ENCODE results near the gene CYP27A1.

CYP27A1 gene

DNA sequence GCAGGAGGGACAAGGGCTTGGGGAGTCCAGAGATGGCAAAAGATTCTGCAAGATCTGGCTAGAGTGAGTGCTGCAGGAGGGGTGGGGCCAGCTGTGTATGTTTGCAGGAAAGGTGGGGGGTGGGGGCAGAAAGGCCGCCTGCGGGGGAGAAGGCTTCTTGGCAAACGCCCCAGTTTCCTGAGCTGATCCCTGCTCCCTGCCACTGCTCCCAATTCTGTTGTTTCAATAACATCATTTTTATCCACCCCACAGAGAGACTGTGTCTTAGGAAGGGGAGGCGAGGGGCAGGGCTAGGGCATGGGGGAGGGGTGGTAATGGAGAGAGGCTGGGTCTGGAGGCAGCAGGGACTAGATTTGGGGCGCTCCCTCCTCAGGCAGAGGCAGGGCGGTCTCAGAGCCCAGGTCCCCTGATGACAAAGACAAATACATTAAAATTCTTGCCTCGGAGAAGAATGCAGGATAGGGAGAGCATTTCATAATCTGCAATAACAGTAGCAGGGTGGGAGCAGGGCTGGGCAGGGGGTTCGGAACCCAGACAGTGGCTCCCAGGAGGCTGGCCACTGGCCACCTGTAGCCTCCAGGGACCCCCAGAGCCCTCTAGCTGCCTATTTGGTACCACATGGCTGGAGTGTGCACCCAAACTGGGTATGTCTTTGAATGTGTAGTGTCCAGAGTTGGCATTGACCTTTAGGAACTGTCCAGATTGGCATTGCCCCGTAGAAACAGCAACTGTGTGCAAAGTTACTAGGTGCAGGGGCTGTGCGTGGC, 75.6 kb downstream of the CYP27A1 start:
- DNase-seq (ENCODE audit: low spot score), result no peak

DNA sequence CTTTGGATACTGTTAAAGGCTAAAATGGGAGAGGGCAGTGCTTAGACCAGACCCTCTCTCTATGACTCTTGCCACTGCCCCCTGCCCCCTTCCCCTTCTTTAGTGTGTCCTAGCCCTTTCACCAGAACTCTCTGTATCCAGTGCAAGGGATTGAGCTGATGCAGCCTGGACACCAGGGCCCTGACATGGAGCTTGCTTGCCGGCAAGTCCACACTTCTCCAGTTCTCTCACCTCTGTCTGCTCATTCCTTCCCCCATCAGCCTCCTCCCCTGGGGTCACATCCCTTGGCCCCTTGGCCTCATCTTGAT, 76.1 kb downstream of the CYP27A1 start:
- no peak for DNase-seq (ENCODE audit: low spot score)

DNA sequence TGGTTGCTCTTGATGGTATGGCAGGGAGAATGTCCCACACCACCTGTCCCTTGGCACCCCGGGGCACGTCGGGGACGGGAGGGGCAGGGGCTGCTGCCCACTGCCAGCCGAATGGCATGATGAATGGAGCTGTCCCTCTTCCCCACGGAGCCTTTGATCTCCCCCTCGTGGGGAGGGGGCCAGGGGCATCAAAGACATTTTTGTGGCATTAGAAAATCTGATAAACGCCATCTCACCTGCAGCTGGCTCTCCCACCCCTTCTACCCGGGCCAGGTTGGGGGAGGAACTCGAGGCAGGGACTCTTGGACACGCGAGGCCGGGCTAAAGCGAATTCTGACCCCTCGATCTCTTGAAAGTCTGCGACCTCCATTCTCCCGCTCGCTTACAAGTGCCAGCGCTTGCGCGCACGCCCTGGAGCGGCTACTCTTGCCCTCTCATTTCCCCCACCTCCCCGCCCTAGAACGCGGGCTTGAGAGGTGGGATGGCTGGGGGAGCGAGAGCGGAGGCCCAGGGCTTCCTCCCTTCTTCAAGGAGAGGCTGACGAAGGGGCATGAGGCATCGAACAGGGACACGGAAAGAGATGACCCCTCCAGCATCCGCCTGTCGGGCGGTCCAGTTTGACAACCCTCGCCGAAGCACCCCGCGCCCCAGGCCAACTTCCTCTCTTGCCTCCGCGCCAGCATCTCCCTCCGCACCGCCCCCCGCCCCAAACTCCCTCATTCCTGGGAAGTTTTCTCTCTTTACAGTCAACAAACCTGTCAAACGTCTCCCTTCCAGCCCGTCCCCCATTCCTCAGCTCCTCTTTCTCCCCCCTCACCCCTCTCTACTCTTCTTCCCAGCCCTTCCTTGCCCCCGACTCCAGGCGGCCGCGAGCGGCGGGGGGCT, 77.0 kb downstream of the CYP27A1 start:
- no peak for DNase-seq (ENCODE audit: low spot score)

DNA sequence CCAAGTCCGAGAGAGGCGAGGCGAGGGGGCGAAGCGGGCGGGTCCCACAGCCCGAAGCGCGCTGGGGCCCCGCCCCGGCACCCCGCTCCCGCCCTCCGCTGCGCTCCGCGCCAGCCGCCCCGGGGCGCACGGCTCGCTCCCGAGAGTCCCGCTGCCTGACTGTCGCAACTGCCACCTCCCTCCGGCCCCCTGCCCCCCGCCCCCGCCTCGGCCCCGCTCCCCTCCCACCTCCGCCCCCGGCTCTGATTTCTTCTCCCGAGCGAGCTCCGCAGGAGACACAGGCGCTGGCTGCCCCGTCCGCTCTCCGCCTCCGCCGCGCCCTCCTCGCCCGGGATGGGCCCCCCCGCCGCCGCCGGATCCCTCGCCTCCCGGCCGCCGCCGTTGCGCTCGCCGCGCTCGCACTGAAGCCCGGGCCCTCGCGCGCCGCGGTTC, 77.6 kb downstream of the CYP27A1 start, which contains the start of gene WNT6:
WNT6 (plus strand) TSS at position 250 of the 432 bp plus-strand sequence. CDS start 233 bp downstream, outside the sequence.
- DNase-seq (ENCODE audit: low spot score), result no peak

DNA sequence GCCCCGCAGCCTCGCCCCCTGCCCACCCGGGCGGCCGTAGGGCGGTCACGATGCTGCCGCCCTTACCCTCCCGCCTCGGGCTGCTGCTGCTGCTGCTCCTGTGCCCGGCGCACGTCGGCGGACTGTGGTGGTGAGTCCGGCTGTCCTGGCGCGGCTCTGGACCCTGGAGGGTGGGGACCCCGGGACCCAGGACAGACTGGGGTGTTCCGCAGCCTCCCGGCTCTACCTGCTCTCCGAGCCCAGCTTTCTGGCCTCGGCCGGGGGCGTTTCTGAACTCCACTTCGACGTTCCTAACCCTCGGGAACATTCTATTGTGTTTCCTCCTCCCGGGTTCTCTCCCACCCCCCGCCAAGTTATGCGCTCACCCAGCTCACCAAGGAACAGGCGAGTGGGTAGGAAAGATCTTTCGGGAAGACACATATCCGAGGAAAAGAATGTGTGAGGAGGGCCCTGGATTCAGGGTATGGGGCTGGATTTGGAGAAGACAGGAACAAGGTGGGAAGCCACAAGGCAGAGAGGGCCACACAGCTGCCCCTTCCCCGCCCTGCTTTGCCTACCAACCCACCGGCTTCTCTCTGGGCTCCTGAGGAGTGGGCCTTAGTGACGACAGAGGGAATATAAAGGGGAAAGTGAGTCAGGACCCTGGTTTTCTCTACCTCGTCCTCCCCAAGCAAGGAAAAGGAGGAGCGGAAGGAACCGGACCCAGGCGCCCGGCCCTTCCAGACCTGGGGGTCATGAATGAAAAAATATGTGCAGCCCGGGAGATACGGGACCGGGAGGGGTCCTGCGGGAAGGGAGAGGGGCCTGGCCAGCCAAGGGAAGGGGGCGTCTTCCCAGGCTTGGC, 78.3 kb downstream of the CYP27A1 start:
- no peak for DNase-seq (ENCODE audit: low spot score)

DNA sequence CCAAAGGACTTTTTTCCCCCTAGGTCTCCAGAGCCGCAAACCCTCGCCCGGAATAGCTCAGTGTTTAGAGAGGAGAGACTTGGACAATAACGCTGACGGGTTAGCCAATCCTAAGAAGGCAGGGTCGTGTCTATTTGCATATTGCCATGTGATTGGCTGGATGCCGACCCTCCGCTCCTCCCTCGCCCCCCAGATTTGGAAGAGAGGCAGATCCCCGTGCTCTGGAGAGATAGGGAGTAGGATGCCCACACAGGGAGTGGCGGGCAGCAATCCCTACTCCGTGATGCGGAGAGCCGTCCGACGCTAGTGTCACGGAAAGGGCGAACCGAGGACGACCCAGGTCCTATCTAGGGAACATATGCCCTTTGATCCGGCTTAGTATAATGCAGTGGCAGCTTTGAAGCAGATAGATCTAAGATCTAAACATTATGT, 79.0 kb downstream of the CYP27A1 start:
- DNase-seq (ENCODE audit: low spot score), result peak; percentile 93

DNA sequence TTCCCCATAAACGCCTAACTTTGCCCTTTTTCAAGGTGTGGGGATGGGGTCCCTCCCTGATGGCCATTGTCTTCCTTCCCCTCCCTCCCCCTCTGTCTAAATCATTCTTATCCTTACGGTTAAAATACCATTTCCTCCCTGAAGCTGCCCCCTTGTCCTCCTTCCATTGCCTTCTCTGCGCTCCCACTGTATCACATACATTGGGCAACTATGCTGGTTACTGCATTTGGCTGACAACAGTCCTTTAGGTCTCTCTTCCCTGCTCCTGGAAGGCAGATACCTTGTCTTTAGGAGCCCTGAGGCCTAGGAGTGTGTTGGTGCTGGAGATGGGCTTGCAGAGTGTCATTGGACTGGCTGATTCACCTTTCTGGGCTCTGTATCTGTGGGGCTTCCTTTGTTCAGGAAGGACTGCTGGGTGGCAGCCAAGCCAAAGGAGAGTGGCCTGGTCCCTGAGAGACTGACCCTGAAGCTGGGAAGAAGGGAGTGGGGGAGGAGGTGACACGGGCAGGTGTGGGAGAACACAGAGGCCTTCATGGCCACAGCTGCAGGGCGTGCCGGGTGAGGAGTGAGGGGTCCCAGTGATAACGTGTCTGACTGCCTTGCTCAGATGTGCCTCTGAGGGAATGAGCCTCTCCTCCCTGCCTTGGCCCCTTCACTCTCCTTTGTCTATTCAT, 79.8 kb downstream of the CYP27A1 start:
- no peak for DNase-seq (ENCODE audit: low spot score)

DNA sequence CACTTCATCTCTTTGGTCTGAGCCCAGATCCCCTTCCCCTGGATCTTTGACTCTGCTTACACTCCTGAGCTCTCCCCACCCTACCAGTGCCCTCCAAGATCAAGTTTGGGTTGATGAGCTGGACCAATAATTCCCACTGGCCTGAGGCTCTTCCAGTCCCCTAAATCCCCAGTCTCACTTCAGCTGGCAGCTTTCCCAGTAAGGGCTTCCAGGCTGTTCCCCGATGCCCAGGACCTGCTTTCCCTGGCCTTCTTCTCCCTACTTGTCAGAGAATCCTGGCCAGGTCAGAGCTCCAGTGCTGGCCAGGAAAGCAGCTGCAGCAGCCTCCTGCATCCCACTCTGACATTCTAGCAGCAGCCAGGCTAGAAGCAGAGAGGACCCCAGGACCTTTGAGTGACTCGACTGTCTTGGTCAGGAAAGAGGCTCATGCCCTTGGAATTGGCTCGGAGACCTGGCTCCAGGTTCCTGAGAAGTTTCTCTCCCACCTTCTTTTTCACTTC, 81.1 kb downstream of the CYP27A1 start:
- DNase-seq (ENCODE audit: low spot score), result no peak

Measured in SK-N-DZ (cell line).